Endothelial cell of umbilical vein (primary cell): ENCODE measurements around the gene CDKL2. TPM values are rescaled to one million over a fixed set of nuclear protein-coding genes. Genes with fewer than 3 reads are reported as not detected.
"Not testable (repeated sequence)": the region's sequence is repeated elsewhere in the genome, so short reads cannot be mapped to it uniquely, and the experiment has no call there.

Source experiments
- BruUV-seq: library from RNA; stranded (reverse); fragments of 400-500 nt; replicated peaks from 2 replicates; lab custom pipeline; 2021; lab: Mats Ljungman, UMichigan
- CTCF ChIA-PET: fragments of 300-600, 350-600 bp; sonication (Branson Sonifier 250); formaldehyde crosslinking; loops from one replicate; lab custom pipeline; 2021; ENCODE audit warnings: antibody characterized with exemption, inconsistent platforms; lab: Charles Lee
- POLR2A ChIA-PET: fragments of 300-600, 350-600 bp; sonication (Branson Sonifier 250); formaldehyde crosslinking; loops from one replicate; lab custom pipeline; 2021; ENCODE audit warnings: antibody characterized with exemption, inconsistent platforms; lab: Charles Lee
- DNase-seq: peaks from one replicate; pipeline ENCODE4 v3.0.0-alpha.2; 2011; ENCODE audit warnings: low read depth, low spot score
- FAIRE-seq: peaks from 2 replicates; lab custom pipeline; 2011; peaks lifted over from hg19 to GRCh38; lab: Jason Lieb, UNC
- H2AFZ ChIP-seq: 2 replicates; pipeline ENCODE4 v1.6.0; 2012; ENCODE audit warnings: low read depth, low read length, control low read depth, inconsistent platforms
- H3K27ac ChIP-seq: 2 replicates; pipeline ENCODE4 v1.5.1; 2011; ENCODE audit warnings: low read depth, mild to moderate bottlenecking, control low read depth, low read length, moderate library complexity; ENCODE audit not compliant: insufficient read depth
- H3K27me3 ChIP-seq, 2 experiments: 2 replicates each; pipeline versions ENCODE4 v1.6.0 to v1.6.1; 2011; ENCODE audit warnings: low read length in 2 of 2, mixed read lengths in 1 of 2; ENCODE audit not compliant: control insufficient read depth in 2 of 2, insufficient read depth in 2 of 2
- H3K36me3 ChIP-seq, 2 experiments: 2 replicates in 1 of 2; 3 replicates in 1 of 2; pipeline ENCODE4 v1.5.1; 2011; ENCODE audit warnings: low read length in 2 of 2, mild to moderate bottlenecking in 1 of 2, moderate library complexity in 1 of 2; ENCODE audit not compliant: control insufficient read depth in 2 of 2, insufficient read depth in 2 of 2; ENCODE audit errors: extremely low read depth in 1 of 2
- H3K4me1 ChIP-seq: 3 replicates; pipeline ENCODE4 v1.5.1; 2011; ENCODE audit warnings: mild to moderate bottlenecking, low read length; ENCODE audit not compliant: control insufficient read depth, insufficient read depth; ENCODE audit errors: extremely low read depth
- H3K4me2 ChIP-seq: 2 replicates; pipeline ENCODE4 v1.6.1; 2011; ENCODE audit warnings: low read length, control low read depth, mixed read lengths; ENCODE audit not compliant: insufficient read depth
- H3K4me3 ChIP-seq, 3 experiments: fragments of 200-600 bp in 1 of 3; sonication (generic), shearing (Covaris generic) in 1 of 3; replicated peaks in 1 of 3; 2 replicates each; pipeline ENCODE4 v1.5.1; 2011 to 2016; ENCODE audit warnings: control low read depth in 3 of 3, low read length in 3 of 3, mild to moderate bottlenecking in 2 of 3, inconsistent platforms in 1 of 3, low read depth in 1 of 3, moderate library complexity in 1 of 3; ENCODE audit not compliant: insufficient read depth in 1 of 3
- H3K79me2 ChIP-seq: 2 replicates; pipeline ENCODE4 v1.6.0; 2012; ENCODE audit warnings: low read length, inconsistent platforms; ENCODE audit not compliant: control insufficient read depth, insufficient read depth
- H3K9ac ChIP-seq: replicated peaks from 2 replicates; pipeline ENCODE3; 2011; ENCODE audit warnings: low read length, control low read depth; ENCODE audit not compliant: insufficient read depth; ENCODE audit errors: extremely low read depth
- H3K9me1 ChIP-seq: replicated peaks from 3 replicates; pipeline ENCODE4 v1.6.0; 2011; ENCODE audit warnings: mild to moderate bottlenecking, low read length; ENCODE audit not compliant: control insufficient read depth, insufficient read depth; ENCODE audit errors: extremely low read depth
- H3K9me3 ChIP-seq: replicated peaks from 2 replicates; pipeline ENCODE4 v1.5.1; 2012; ENCODE audit warnings: low read length, inconsistent platforms; ENCODE audit not compliant: control insufficient read depth, insufficient read depth
- H4K20me1 ChIP-seq: replicated peaks from 2 replicates; pipeline ENCODE3; 2011; ENCODE audit warnings: mild to moderate bottlenecking, low read length; ENCODE audit not compliant: control insufficient read depth, insufficient read depth; ENCODE audit errors: extremely low read depth
- EZH2 ChIP-seq: IDR thresholded peaks from 2 replicates; pipeline ENCODE4 v1.6.1; 2012; ENCODE audit warnings: borderline replicate concordance, low read depth, mild to moderate bottlenecking, moderate library complexity, low read length, inconsistent platforms; ENCODE audit not compliant: severe bottlenecking
- FOS ChIP-seq: IDR thresholded peaks from 2 replicates; pipeline ENCODE4 v1.6.1; 2011; ENCODE audit warnings: mild to moderate bottlenecking, low read length, moderate library complexity, borderline replicate concordance; ENCODE audit not compliant: insufficient read depth
- GATA2 ChIP-seq: IDR thresholded peaks from 2 replicates; pipeline ENCODE4 v1.7.0; 2011; ENCODE audit warnings: low read depth, mild to moderate bottlenecking, moderate library complexity, mixed read lengths, low read length; ENCODE audit not compliant: insufficient read length, insufficient read depth
- JUN ChIP-seq: IDR thresholded peaks from 2 replicates; pipeline ENCODE4 v1.6.1; 2011; ENCODE audit warnings: borderline replicate concordance, low read depth; ENCODE audit not compliant: insufficient read length, insufficient read depth
- MYC ChIP-seq: IDR thresholded peaks from one replicate; pipeline ENCODE4 v1.6.1; 2011; ENCODE audit warnings: mild to moderate bottlenecking, low read depth, low read length
- POLR2A ChIP-seq: IDR thresholded peaks from 2 replicates; pipeline ENCODE4 v1.6.1; 2012; ENCODE audit warnings: low read depth, mild to moderate bottlenecking, control low read depth, low read length
- POLR2AphosphoS5 ChIP-seq: IDR thresholded peaks from 2 replicates; pipeline ENCODE4 v1.6.1; 2012; ENCODE audit warnings: low read depth, mild to moderate bottlenecking, control low read depth, low read length, moderate library complexity; ENCODE audit not compliant: insufficient read depth
- dilution Hi-C: fragments of 300-500 bp; cut with MboI; formaldehyde crosslinking; loops from one replicate; pipeline ENCODE4 v1.15.0; 2019; ENCODE audit warnings: low sequenced_read_pairs; ENCODE audit not compliant: extremely low pct_ligation_motif_present
- intact Hi-C: fragments of 100-400 bp; cut with micrococcal nuclease; formaldehyde crosslinking; loops from one replicate; pipeline ENCODE4 v1.10.0; 2022
- polyA plus RNA-seq, 4 experiments: library from polyadenylated mRNA; depleted of rRNA in 3 of 4; stranded (reverse) in 3 of 4; unstranded in 1 of 4; fragments of >200 nt; gene quantifications; 2 replicates each; pipeline versions ENCODE4 v1.2.1 to v1.2.3, GENCODE V29; 2011 to 2012; ENCODE audit warnings: missing spikeins in 1 of 4
- total RNA-seq: library from RNA; stranded (reverse); gene quantifications from 2 replicates; pipeline ENCODE4 v1.2.3, GENCODE V29; 2021
- TF ChIP-seq, protein P1 (sequence below), 2 donors: IDR thresholded peaks; 1 replicate in 1 of 2; 2 replicates in 1 of 2; pipeline ENCODE4 v1.5.1; 2011; ENCODE audit warnings: low read length in 2 of 2, mild to moderate bottlenecking in 2 of 2, moderate library complexity in 2 of 2, control low read depth in 1 of 2, inconsistent platforms in 1 of 2, low read depth in 1 of 2; ENCODE audit not compliant: insufficient read depth in 1 of 2; ENCODE audit errors: extremely low read depth in 1 of 2
- TF ChIP-seq, protein P2 (sequence below): IDR thresholded peaks from 2 replicates; pipeline ENCODE4 v1.6.1; 2011; ENCODE audit not compliant: insufficient read depth, insufficient read length

CDKL2 gene
- total and polyA plus RNA-seq, 2 donors (not counting 3 experiments of a cell fraction or from before 2014, with no cell fraction given): 0.23 to 0.55 TPM

DNA sequence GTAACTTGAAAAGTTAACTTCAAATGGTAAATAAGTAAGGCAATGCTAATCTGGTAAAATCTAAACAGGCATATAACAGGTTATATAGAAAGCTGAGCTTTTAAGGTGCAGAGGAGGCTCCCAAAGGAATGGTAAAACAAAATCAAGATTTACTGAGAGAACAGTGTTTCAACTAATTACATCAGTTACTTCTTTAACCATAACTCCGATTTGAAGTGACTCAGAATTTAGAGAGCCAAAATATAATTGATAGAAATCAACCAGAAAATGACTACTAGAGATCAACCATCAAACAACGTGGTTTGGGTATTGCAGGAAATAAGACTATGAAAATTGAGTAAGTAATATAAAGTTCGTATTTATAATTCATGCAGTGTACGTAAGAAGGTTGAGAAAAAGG, 36.0 kb upstream of the CDKL2 start:
- dilution Hi-C loops: no loop called here
- Histone ChIP-seq H3K4me1 (peaks cover 8% of the 10 kb centered on the region), H3K27me3 (no peaks in the 10 kb centered on the region), H3K4me2 (no peak overlapping the region), H2AFZ (no peak overlapping the region), H3K36me3 (peaks cover 0 to 3% of the 10 kb centered on the region in 2 experiments), H4K20me1 (peaks cover 14% of the 10 kb centered on the region), H3K9ac (no peak overlapping the region), H3K9me3 (no peaks in the 10 kb centered on the region), H3K79me2 (peaks cover 97% of the 10 kb centered on the region), H3K9me1 (peaks cover 5% of the 10 kb centered on the region), H3K27ac (no peak overlapping the region), H3K4me3 (no peak overlapping the region)
- CTCF ChIA-PET: interaction anchor here (2.4 kb wide), 1 partner anchor 58 kb away, joined by 9 read pairs; the partner anchor contains the start of gene USO1
- no peak for TF ChIP-seq POLR2AphosphoS5
- no peak for TF ChIP-seq POLR2A
- no peak for TF ChIP-seq JUN
- TF ChIP-seq, protein P1, sequence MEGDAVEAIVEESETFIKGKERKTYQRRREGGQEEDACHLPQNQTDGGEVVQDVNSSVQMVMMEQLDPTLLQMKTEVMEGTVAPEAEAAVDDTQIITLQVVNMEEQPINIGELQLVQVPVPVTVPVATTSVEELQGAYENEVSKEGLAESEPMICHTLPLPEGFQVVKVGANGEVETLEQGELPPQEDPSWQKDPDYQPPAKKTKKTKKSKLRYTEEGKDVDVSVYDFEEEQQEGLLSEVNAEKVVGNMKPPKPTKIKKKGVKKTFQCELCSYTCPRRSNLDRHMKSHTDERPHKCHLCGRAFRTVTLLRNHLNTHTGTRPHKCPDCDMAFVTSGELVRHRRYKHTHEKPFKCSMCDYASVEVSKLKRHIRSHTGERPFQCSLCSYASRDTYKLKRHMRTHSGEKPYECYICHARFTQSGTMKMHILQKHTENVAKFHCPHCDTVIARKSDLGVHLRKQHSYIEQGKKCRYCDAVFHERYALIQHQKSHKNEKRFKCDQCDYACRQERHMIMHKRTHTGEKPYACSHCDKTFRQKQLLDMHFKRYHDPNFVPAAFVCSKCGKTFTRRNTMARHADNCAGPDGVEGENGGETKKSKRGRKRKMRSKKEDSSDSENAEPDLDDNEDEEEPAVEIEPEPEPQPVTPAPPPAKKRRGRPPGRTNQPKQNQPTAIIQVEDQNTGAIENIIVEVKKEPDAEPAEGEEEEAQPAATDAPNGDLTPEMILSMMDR (IDR thresholded peaks at IDR 0.05; ENCODE audit: extremely low read depth in 1 of 2, insufficient read depth in 1 of 2, low read depth in 1 of 2, low read length in 2 of 2): no peak
- TF ChIP-seq FOS: no peak
- no peak for TF ChIP-seq EZH2
- TF ChIP-seq, protein P2, sequence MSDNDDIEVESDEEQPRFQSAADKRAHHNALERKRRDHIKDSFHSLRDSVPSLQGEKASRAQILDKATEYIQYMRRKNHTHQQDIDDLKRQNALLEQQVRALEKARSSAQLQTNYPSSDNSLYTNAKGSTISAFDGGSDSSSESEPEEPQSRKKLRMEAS: no peak
- TF ChIP-seq GATA2: no peak
- TF ChIP-seq MYC: no peak
- no TSS peak for BruUV-seq
- no peak for DNase-seq
- POLR2A ChIA-PET: interaction anchor here (0.5 kb wide), 1 partner anchor 274 kb away, joined by 4 read pairs; no protein-coding TSS in a partner anchor
- intact Hi-C loops: no loop called here
- FAIRE-seq: no peak

DNA sequence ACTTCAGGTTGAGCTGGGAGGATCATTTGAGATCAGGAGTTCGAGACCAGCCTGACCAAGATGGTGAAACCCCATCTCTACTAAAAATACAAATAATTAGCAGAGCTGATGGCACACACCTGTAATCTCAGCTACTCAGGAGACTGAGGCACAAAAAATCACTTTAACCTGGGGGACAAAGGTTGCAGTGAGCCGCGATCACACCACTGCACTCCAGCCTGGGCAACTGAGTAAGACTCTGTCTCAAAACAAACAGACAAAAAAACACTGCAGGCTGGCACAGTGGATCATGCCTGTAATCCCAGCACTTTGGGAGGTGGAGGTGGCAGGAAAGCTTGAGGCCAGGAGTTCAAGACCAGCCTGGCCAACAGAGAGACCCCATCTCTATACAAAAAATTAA, 34.3 kb upstream of the CDKL2 start:
- BruUV-seq, intact Hi-C loops, H3K27me3 ChIP-seq, H3K9ac ChIP-seq, H3K9me3 ChIP-seq, H3K4me1 ChIP-seq, H3K27ac ChIP-seq, dilution Hi-C loops, H2AFZ ChIP-seq, DNase-seq, H3K4me2 ChIP-seq, H3K4me3 ChIP-seq, H3K9me1 ChIP-seq, H3K36me3 ChIP-seq, FAIRE-seq: not testable (repeated sequence)
- peaks cover 11% of the 10 kb centered on the region for H4K20me1 ChIP-seq
- H3K79me2 ChIP-seq: peaks cover 97% of the 10 kb centered on the region
- POLR2A ChIA-PET: interaction anchor here (0.9 kb wide), 1 partner anchor 61 kb away, joined by 3 read pairs; no protein-coding TSS in a partner anchor
- CTCF ChIA-PET: interaction anchor here (1.2 to 2.4 kb wide), 2 partner anchors 11 to 59 kb away, joined by 3 to 9 read pairs; partner anchors contain the start of gene USO1
